Heart left ventricle (tissue), 13 donors: ENCODE measurements around the gene TNIP1.

ENCODE experiments used
- CTCF ChIP-seq, 12 donors: fragments of 200-600 bp; sonication (generic) in 4 of 12; IDR thresholded peaks; one replicate each; pipeline versions ENCODE4 v1.5.0 to v1.8.0; 2018 to 2022; ENCODE audit warnings: antibody characterized with exemption in 12 of 12, mild to moderate bottlenecking in 5 of 12
- POLR2A ChIP-seq, 2 donors: fragments of 450-650 bp; IDR thresholded peaks; one replicate each; pipeline ENCODE4 v1.6.1; 2017; ENCODE audit warnings: antibody characterized with exemption in 2 of 2, mild to moderate bottlenecking in 2 of 2, moderate library complexity in 2 of 2
- donor health status: ischemic (EF 13 %, LVEDD 7.1; RV severe dilation, severe dysfunction).
- donor health status: DM: no; HTN: yes; CAD: no.
- donor health status: DM: no; HTN: no; CAD: no.
- donor health status: ischemic (EF 25% LVEDD 6.9; RV normal size, moderate dysfunction).
- donor health status: ischemic (EF 25% LVEDD 5.7; RV mildly dilated, moderate dysfunction).
- donor health status: ischemic (EF 35%, LVEDD 5.7; RV mildly dilated, moderate dysfunction).
- donor health status: nonischemic (EF 11% LVEDD 7.7; RV severe dilation, severe dysfunction).
- donor health status: DM: yes; HTN: yes; CAD: no.
- donor health status: PGD.
- donor health status: ischemic (EF 29% LVEDD 5.4; RV normal size, mild dysfunction).
- donor health status: nonischemic (EF 23%, LVEDD 6.1; RV moderate dilation, normal function).

DNA sequence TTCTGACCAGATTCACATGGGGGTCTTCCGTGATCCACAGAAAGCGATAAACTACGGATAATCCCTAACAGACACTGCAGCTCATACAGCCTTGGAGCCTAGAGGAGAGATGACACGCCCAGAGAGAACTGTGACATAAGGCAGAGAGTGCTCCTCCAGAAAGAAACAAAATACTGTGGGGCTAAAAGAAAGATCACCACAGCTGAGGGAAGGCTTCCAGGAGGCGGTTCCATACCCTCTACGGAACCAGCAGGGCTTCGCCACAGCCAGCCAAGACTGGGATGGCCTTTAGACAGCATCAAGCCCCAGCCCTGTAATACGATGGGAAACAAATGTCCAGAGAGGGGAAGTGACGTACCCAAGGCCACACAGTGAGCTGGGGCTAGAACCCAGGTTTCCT, 41.2 kb downstream of the TNIP1 start:
- TF ChIP-seq CTCF (IDR thresholded peaks at IDR 0.05) (no peak), POLR2A (IDR thresholded peaks at IDR 0.05) (no peak)
